Breast epithelium (tissue), 4 donors: ENCODE measurements around the gene RNF224. TPM values are rescaled to one million over a fixed set of nuclear protein-coding genes. Genes with fewer than 3 reads are reported as not detected.
A peak's percentile ranks its signal among the peaks of the same experiment; 100 is the strongest.

ENCODE experiments used
- DNase-seq, 2 donors: peaks; one replicate each; pipeline ENCODE4 v3.0.0-alpha.2; 2019; ENCODE audit warnings: low spot score in 2 of 2
- H3K27ac ChIP-seq, 2 donors: fragments of 200-600 bp; sonication (generic) in 1 of 2; one replicate each; pipeline ENCODE4 v1.5.1; 2016 to 2019; ENCODE audit warnings: mild to moderate bottlenecking in 1 of 2
- H3K27me3 ChIP-seq, 2 donors: fragments of 200-600 bp; sonication (generic) in 1 of 2; one replicate each; pipeline versions ENCODE4 v1.5.1 to v1.6.0; 2017 to 2019; ENCODE audit warnings: control low read depth in 1 of 2, mild to moderate bottlenecking in 1 of 2
- H3K36me3 ChIP-seq: fragments of 200-600 bp; one replicate; pipeline ENCODE4 v1.5.1; 2019
- H3K4me1 ChIP-seq, 2 donors: fragments of 200-600 bp; sonication (generic); one replicate each; pipeline ENCODE4 v1.5.1; 2016 to 2019; ENCODE audit warnings: control low read depth in 1 of 2
- H3K4me3 ChIP-seq, 3 donors: fragments of 200-600 bp; sonication (generic); 1 replicate in 2 of 3; 2 replicates in 1 of 3; pipeline ENCODE4 v1.5.1; 2016 to 2019; ENCODE audit warnings: mild to moderate bottlenecking in 3 of 3, moderate library complexity in 2 of 3
- H3K9me3 ChIP-seq, 2 donors: fragments of 200-600 bp; sonication (generic) in 1 of 2; one replicate each; pipeline ENCODE4 v1.5.1; 2016 to 2019; ENCODE audit warnings: control low read depth in 1 of 2
- POLR2A ChIP-seq: fragments of 450-650 bp; IDR thresholded peaks from one replicate; pipeline ENCODE4 v1.6.1; 2016; ENCODE audit warnings: antibody characterized with exemption, mild to moderate bottlenecking, moderate library complexity
- POLR2AphosphoS5 ChIP-seq, 3 donors: sonication (generic); formaldehyde crosslinking; IDR thresholded peaks; one replicate each; pipeline ENCODE4 v1.6.1; 2017; ENCODE audit warnings: antibody characterized with exemption in 3 of 3
- intact Hi-C: fragments of 100-400 bp; cut with DNase I; formaldehyde crosslinking; loops from one replicate; pipeline ENCODE4 v1.15.1; 2023; ENCODE audit warnings: low total_unique reads
- total RNA-seq, 3 donors: library from RNA; depleted of rRNA; stranded (reverse); fragments of >200 nt; gene quantifications; one replicate each; pipeline ENCODE4 v1.1.0, GENCODE V29; 2016
- TF ChIP-seq, protein P1 (sequence below), 3 donors: fragments of 450-650 bp; IDR thresholded peaks; one replicate each; pipeline ENCODE4 v1.5.1; 2016 to 2017; ENCODE audit warnings: antibody characterized with exemption in 3 of 3, mild to moderate bottlenecking in 3 of 3, moderate library complexity in 3 of 3

RNF224 gene
- total RNA-seq, 3 donors from 2014 or later, result 0.29 TPM; not detected in 2

DNA sequence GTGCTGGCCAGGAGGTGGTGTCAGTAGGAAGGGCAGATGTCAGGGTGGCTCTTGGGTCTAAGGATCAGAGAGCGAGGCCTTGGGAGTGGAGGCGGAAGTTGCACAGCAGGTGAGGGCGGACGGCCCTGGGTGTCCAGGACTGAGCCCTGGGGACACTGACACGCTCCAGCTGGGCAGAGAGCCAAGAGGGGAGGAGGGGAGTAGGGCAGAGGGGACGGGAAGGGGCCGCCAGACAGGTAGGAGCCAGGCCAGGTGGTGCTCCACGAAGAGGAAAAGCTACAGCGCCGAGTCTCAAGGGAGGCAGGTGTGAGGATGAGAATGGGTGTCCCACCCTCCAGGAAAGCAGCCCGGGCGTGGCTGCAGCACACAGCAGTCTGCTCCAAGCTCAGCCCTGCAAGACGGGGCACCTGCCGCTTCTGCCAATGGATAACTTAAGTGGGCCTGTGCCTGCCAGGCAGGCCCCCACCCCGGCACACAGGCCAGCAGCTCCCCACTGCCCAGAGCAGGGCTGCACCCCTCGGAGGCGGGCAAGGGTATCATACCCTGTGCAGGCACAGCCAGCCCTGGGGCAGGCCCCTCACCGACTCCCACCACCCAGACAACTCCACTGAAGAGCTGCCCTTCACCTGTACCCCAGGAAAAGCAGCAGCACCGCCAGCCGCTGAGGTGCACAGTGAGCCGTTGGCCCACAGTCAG lies 31.6 kb upstream of the RNF224 start:
- Histone ChIP-seq H3K9me3 (no peaks in the 10 kb centered on the region), H3K27me3 (no peaks in the 10 kb centered on the region), H3K36me3 (no peaks in the 10 kb centered on the region), H3K27ac (no peak overlapping the region), H3K4me1 (peaks cover 6 to 36% of the 10 kb centered on the region in 2 donors), H3K4me3 (no peak overlapping the region)
- TF ChIP-seq POLR2AphosphoS5 (IDR thresholded peaks at IDR 0.05), result no peak
- TF ChIP-seq, protein P1, sequence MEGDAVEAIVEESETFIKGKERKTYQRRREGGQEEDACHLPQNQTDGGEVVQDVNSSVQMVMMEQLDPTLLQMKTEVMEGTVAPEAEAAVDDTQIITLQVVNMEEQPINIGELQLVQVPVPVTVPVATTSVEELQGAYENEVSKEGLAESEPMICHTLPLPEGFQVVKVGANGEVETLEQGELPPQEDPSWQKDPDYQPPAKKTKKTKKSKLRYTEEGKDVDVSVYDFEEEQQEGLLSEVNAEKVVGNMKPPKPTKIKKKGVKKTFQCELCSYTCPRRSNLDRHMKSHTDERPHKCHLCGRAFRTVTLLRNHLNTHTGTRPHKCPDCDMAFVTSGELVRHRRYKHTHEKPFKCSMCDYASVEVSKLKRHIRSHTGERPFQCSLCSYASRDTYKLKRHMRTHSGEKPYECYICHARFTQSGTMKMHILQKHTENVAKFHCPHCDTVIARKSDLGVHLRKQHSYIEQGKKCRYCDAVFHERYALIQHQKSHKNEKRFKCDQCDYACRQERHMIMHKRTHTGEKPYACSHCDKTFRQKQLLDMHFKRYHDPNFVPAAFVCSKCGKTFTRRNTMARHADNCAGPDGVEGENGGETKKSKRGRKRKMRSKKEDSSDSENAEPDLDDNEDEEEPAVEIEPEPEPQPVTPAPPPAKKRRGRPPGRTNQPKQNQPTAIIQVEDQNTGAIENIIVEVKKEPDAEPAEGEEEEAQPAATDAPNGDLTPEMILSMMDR (IDR thresholded peaks at IDR 0.05), result no peak
- no peak for TF ChIP-seq POLR2A
- intact Hi-C loops, result no loop called here
- DNase-seq, result no peak

DNA sequence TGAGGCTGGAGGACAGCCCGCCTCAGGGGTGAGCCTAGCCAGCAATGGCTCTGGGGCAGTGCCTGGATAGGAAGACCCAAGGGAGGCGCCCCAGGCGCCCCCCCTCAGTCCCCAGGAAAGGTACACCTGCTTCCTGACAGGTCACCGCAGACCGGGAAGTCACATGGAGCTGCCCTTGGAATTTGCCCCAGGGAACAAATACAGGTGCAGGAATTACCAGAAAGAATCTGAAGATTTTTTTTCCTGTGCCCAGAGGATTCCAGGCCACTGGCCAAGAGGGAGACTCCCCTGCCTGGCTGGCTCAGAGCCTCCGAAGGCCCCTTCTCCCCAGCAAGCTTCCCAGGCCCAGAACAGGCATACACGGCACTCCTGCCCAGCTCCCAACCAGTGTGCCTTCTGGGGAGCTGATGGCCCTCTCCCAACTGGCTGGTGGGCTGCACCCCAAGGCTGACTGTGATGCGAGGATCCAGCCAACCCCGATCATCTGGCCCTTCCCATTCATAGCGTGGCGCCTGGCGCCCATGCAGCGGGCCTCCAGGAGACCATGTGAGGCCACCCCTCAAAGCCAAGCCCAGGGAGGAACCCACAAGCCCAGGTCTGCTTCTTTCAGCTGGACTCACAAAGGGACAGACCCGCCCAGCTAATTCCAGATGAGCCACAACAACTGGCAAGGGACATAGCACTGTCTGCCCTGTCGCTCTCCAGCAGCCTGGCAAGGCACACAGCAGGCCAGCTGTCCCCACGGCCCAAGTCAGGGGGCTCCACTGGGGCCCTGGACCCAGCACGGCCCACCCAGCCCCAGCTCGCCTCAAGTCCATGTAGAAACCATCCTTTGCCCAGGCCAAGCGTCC lies 29.0 kb upstream of the RNF224 start:
- H3K4me3 ChIP-seq, result peak overlapping the region in 2 of 3 donors; percentile 68 to 93
- peak overlapping the region; percentile 39 to 54 for H3K27ac ChIP-seq
- intact Hi-C loops, result no loop called here
- H3K27me3 ChIP-seq, result no peaks in the 10 kb centered on the region
- TF ChIP-seq POLR2AphosphoS5 (IDR thresholded peaks at IDR 0.05) (no peak), POLR2A (no peak)
- TF ChIP-seq, protein P1 (IDR thresholded peaks at IDR 0.05), result no peak
- no peaks in the 10 kb centered on the region for H3K36me3 ChIP-seq
- H3K4me1 ChIP-seq, result peaks cover 6 to 36% of the 10 kb centered on the region in 2 donors
- peak in 1 of 2 donors; percentile 71 for DNase-seq
- H3K9me3 ChIP-seq, result no peaks in the 10 kb centered on the region

DNA sequence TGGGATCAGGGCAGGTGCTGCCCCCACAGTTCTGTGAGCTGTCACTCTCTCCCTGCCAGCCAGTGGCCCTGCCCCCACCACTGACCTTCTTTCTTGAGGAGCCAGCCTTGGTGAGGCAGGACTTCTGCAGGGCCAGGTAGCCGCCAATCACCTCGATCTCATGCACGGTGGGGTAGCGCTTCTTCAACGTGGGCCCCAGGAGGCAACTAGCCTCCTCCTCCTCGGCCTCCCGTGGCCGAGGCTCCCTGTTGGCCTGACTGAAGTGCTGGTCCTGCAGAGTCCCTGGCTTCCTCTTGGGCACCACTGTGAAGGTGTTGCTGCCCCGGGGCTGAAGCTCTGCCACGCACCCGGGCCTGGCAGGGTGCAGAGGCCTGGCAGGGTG lies 28.4 kb upstream of the RNF224 start:
- H3K27me3 ChIP-seq, result no peaks in the 10 kb centered on the region
- no peaks in the 10 kb centered on the region for H3K36me3 ChIP-seq
- intact Hi-C loops, result no loop called here
- peak overlapping the region; percentile 39 to 54 for H3K27ac ChIP-seq
- H3K9me3 ChIP-seq, result no peaks in the 10 kb centered on the region
- peaks cover 6 to 43% of the 10 kb centered on the region in 2 donors for H3K4me1 ChIP-seq
- TF ChIP-seq, protein P1 (IDR thresholded peaks at IDR 0.05), result no peak
- TF ChIP-seq POLR2A, result no peak
- TF ChIP-seq POLR2AphosphoS5 (IDR thresholded peaks at IDR 0.05), result no peak
- no peak for DNase-seq
- peak overlapping the region in 2 of 3 donors; percentile 68 to 93 for H3K4me3 ChIP-seq

DNA sequence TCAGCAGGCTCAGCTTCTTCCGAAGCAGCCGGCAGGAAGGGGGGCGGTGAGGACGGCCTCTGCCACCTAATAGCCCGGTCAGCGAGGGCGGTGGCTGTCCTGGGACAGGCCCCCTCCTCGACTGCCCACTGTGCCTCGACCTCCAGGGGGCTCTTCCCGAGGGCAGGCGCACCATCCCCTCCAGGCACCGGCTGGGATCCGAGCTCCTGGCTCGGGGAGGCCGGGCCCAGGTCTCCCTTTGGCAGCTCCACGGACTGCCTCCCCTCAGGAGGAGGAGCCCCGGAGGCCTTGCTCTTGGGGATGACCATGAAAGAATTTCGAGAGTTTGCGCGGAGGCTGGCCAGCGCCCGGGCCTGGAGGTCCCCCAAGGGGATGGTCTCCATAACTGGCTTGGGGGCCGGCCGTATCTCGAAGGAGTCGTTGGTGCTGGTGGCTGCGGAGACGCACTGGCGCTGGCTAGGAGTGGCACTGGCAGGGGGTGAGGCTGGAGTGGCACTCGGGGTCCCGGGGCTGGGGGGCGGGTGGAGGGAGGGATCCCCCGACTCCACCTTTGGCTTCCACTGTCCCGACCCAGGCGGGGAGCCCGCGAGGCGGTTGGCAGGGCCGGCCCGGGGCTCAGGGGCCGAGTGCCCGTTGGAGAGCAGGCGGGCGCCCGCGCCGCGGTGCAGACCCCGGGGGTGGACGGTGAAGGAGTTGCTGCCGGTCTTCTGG lies 27.7 kb upstream of the RNF224 start:
- peak overlapping the region; percentile 52 to 93 (median 68) for H3K4me3 ChIP-seq
- peaks cover 11 to 47% of the 10 kb centered on the region in 2 donors for H3K4me1 ChIP-seq
- intact Hi-C loops, result no loop called here
- TF ChIP-seq, protein P1 (IDR thresholded peaks at IDR 0.05), result no peak
- TF ChIP-seq POLR2AphosphoS5 (IDR thresholded peaks at IDR 0.05) (no peak), POLR2A (no peak)
- H3K36me3 ChIP-seq, result no peaks in the 10 kb centered on the region
- no peak for DNase-seq
- peak overlapping the region; percentile 0 to 54 for H3K27ac ChIP-seq
- no peaks in the 10 kb centered on the region for H3K9me3 ChIP-seq
- no peaks in the 10 kb centered on the region for H3K27me3 ChIP-seq
